Uterus (tissue), 2 donors: ENCODE measurements around the gene TRIM66.

ENCODE experiments used
- CTCF ChIP-seq, 4 experiments: fragments of 200-600 bp in 2 of 4; fragments of 450-650 bp in 2 of 4; sonication (generic) in 2 of 4; IDR thresholded peaks; one replicate each; pipeline ENCODE4 v1.5.1; 2016 to 2019; ENCODE audit warnings: antibody characterized with exemption in 4 of 4, mild to moderate bottlenecking in 2 of 4, moderate library complexity in 1 of 4
- POLR2A ChIP-seq, 2 donors: fragments of 450-650 bp; IDR thresholded peaks; one replicate each; pipeline ENCODE4 v1.6.1; 2016; ENCODE audit warnings: antibody characterized with exemption in 2 of 2, mild to moderate bottlenecking in 1 of 2, moderate library complexity in 1 of 2

GRCh38 chr11:8699903-8700302, 17.4 kb upstream of the TRIM66 start:
- TF ChIP-seq CTCF (IDR thresholded peaks at IDR 0.05) (no peak), POLR2A (IDR thresholded peaks at IDR 0.05) (no peak)
